NB4 (cell line): ENCODE results near the gene PEF1.

Source experiments
- MYC ChIP-seq: IDR thresholded peaks from 2 replicates; pipeline ENCODE4 v1.6.1; 2011; ENCODE audit warnings: low read depth, low read length
- POLR2A ChIP-seq: IDR thresholded peaks from 2 replicates; pipeline ENCODE4 v1.6.1; 2011; ENCODE audit warnings: mild to moderate bottlenecking; ENCODE audit not compliant: insufficient read length; ENCODE audit errors: extremely low read depth
- TF ChIP-seq, protein P1 (sequence below): IDR thresholded peaks from one replicate; pipeline ENCODE4 v1.5.1; 2012; ENCODE audit warnings: low read depth, low read length
- TF ChIP-seq, protein P2 (sequence below): IDR thresholded peaks from 2 replicates; pipeline ENCODE4 v1.6.1; 2011; ENCODE audit warnings: low read depth, low read length

DNA sequence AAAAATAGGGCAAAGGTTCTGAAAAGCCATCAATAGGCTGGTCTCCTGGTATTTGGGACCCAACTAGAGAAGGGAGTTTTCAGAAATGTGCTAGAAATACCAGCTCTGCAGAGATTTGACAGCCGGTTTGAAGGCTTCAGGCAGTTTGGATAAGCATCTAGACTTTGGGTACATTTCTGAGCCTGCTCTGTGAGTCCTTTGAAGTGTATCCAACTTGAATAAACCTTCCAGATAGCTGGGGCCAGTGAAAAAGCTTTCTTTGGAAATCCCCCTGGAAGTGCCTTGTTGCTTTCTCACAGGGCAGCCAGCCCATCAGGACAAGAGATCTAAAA lies 6.4 kb upstream of the PEF1 start:
- TF ChIP-seq, protein P1, sequence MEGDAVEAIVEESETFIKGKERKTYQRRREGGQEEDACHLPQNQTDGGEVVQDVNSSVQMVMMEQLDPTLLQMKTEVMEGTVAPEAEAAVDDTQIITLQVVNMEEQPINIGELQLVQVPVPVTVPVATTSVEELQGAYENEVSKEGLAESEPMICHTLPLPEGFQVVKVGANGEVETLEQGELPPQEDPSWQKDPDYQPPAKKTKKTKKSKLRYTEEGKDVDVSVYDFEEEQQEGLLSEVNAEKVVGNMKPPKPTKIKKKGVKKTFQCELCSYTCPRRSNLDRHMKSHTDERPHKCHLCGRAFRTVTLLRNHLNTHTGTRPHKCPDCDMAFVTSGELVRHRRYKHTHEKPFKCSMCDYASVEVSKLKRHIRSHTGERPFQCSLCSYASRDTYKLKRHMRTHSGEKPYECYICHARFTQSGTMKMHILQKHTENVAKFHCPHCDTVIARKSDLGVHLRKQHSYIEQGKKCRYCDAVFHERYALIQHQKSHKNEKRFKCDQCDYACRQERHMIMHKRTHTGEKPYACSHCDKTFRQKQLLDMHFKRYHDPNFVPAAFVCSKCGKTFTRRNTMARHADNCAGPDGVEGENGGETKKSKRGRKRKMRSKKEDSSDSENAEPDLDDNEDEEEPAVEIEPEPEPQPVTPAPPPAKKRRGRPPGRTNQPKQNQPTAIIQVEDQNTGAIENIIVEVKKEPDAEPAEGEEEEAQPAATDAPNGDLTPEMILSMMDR = no peak
- TF ChIP-seq POLR2A (no peak), MYC (no peak)
- TF ChIP-seq, protein P2, sequence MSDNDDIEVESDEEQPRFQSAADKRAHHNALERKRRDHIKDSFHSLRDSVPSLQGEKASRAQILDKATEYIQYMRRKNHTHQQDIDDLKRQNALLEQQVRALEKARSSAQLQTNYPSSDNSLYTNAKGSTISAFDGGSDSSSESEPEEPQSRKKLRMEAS = no peak
